HepG2 (cell line): ENCODE measurements around the gene RPUSD3. TPM values are rescaled to one million over a fixed set of nuclear protein-coding genes. Genes with fewer than 3 reads are reported as not detected.

Source experiments
- MIER2 ChIP-seq: IDR thresholded peaks from 2 replicates; pipeline ENCODE4 v1.6.1; 2016; ENCODE audit warnings: missing biosample characterization, missing genetic modification reagents
- NFKBIZ ChIP-seq: IDR thresholded peaks from 2 replicates; pipeline ENCODE4 v1.6.1; 2018; ENCODE audit warnings: missing genetic modification reagents, missing compliant biosample characterization
- POLR2G ChIP-seq: fragments of 200-400 bp; formaldehyde crosslinking; IDR thresholded peaks from 2 replicates; pipeline ENCODE4 v1.6.1; 2018; ENCODE audit warnings: mild to moderate bottlenecking, low read depth, low read length, moderate library complexity
- RXRB ChIP-seq: IDR thresholded peaks from 2 replicates; pipeline ENCODE4 v1.6.1; 2016; ENCODE audit warnings: borderline replicate concordance, missing genetic modification reagents, missing compliant biosample characterization
- SRY ChIP-seq: sonication (generic); formaldehyde crosslinking; IDR thresholded peaks from 2 replicates; pipeline ENCODE4 v1.8.0; 2022; ENCODE audit warnings: mild to moderate bottlenecking, missing genetic modification reagents
- ZFP36L2 ChIP-seq: sonication (generic); formaldehyde crosslinking; IDR thresholded peaks from 2 replicates; pipeline ENCODE4 v1.4.0; 2020; ENCODE audit warnings: missing genetic modification reagents
- ZNF614 ChIP-seq: IDR thresholded peaks from 2 replicates; pipeline ENCODE4 v1.6.1; 2018; ENCODE audit warnings: missing biosample characterization, missing genetic modification reagents, inconsistent platforms, borderline replicate concordance
- polyA plus RNA-seq, 8 experiments: library from polyadenylated mRNA; depleted of rRNA in 3 of 8; stranded (reverse) in 7 of 8; unstranded in 1 of 8; fragments of >200 nt; fragmentation: Illumina TruSeq in 4 of 8; extraction: Trizol in 4 of 8; gene quantifications; 2 replicates each; pipeline versions ENCODE4 v1.2.1 to v1.2.3, GENCODE V29; 2011 to 2016; ENCODE audit warnings: low read depth in 4 of 8, missing spikeins in 1 of 8, mixed read lengths in 1 of 8; ENCODE audit not compliant: insufficient read depth in 1 of 8
- total RNA-seq, 5 experiments: library from RNA; depleted of rRNA; stranded (reverse); fragments of >200 nt; fragmentation: Illumina TruSeq; extraction: Trizol; gene quantifications; 2 replicates each; pipeline ENCODE4 v1.2.3, GENCODE V29; 2016; ENCODE audit warnings: low read depth in 1 of 5
- TF ChIP-seq, protein P1 (sequence below): sonication (generic); formaldehyde crosslinking; IDR thresholded peaks from 2 replicates; pipeline ENCODE4 v1.4.0; 2020; ENCODE audit warnings: missing genetic modification reagents, borderline replicate concordance
- TF ChIP-seq, protein P2 (sequence below): IDR thresholded peaks from 2 replicates; pipeline ENCODE4 v1.6.1; 2016
- TF ChIP-seq, protein P3 (sequence below): sonication (generic); formaldehyde crosslinking; IDR thresholded peaks from 2 replicates; pipeline ENCODE4 v1.5.0; 2020; ENCODE audit warnings: mild to moderate bottlenecking, missing genetic modification reagents, borderline replicate concordance
- TF ChIP-seq, protein P4 (sequence below): sonication (generic); formaldehyde crosslinking; IDR thresholded peaks from 2 replicates; pipeline ENCODE4 v1.5.1; 2020; ENCODE audit warnings: missing genetic modification reagents, mild to moderate bottlenecking, borderline replicate concordance
- TF ChIP-seq, protein P5 (sequence below): sonication (generic); formaldehyde crosslinking; IDR thresholded peaks from 2 replicates; pipeline ENCODE4 v1.4.0; 2020; ENCODE audit warnings: missing genetic modification reagents, mild to moderate bottlenecking, borderline replicate concordance
- TF ChIP-seq, protein P6 (sequence below): IDR thresholded peaks from 2 replicates; pipeline ENCODE4 v1.4.0; 2020; ENCODE audit warnings: mild to moderate bottlenecking, missing genetic modification reagents

The RPUSD3 gene
- total and polyA plus RNA-seq, 2 of the 13 experiments (the other 11 are each of a cell fraction or from before 2014, with no cell fraction given) = 32.1 to 48.7 TPM

DNA sequence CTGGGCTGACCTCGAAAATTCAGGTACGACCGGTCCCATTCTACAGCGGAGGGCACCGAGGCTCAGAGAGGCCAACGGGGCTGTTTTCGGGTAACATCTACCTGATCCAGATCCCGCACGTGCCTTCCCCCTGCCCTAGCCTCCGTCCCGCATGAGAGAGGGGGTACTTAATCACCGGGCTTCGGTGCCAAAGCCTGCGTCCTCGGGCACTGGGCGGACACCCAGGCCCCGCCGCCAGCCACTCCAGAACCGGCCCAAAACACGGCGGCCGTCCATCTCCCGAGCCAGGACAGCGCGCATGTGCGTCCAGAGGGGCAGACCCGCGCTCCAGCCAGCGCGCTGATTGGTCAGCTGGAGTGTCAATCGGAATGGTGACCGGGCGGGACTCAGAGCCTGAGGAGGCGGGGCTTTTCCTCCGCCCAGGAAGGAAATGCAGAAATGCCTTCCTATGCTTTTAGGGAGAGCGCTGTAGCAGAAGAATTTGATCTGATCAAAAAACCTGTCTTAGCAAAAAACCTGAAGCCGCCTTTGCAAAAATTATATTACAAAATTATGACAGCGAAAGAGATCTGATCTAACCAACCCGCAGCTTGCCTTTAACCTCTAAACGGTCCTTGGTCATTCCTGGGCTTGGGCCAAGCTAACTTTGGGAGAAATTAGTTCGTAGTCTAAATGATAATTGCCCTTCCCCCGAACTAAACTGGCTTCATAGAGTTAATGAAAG is at the start of gene RPUSD3 (continued):
- TF ChIP-seq, protein P1, sequence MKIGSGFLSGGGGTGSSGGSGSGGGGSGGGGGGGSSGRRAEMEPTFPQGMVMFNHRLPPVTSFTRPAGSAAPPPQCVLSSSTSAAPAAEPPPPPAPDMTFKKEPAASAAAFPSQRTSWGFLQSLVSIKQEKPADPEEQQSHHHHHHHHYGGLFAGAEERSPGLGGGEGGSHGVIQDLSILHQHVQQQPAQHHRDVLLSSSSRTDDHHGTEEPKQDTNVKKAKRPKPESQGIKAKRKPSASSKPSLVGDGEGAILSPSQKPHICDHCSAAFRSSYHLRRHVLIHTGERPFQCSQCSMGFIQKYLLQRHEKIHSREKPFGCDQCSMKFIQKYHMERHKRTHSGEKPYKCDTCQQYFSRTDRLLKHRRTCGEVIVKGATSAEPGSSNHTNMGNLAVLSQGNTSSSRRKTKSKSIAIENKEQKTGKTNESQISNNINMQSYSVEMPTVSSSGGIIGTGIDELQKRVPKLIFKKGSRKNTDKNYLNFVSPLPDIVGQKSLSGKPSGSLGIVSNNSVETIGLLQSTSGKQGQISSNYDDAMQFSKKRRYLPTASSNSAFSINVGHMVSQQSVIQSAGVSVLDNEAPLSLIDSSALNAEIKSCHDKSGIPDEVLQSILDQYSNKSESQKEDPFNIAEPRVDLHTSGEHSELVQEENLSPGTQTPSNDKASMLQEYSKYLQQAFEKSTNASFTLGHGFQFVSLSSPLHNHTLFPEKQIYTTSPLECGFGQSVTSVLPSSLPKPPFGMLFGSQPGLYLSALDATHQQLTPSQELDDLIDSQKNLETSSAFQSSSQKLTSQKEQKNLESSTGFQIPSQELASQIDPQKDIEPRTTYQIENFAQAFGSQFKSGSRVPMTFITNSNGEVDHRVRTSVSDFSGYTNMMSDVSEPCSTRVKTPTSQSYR = no peak
- TF ChIP-seq, protein P2, sequence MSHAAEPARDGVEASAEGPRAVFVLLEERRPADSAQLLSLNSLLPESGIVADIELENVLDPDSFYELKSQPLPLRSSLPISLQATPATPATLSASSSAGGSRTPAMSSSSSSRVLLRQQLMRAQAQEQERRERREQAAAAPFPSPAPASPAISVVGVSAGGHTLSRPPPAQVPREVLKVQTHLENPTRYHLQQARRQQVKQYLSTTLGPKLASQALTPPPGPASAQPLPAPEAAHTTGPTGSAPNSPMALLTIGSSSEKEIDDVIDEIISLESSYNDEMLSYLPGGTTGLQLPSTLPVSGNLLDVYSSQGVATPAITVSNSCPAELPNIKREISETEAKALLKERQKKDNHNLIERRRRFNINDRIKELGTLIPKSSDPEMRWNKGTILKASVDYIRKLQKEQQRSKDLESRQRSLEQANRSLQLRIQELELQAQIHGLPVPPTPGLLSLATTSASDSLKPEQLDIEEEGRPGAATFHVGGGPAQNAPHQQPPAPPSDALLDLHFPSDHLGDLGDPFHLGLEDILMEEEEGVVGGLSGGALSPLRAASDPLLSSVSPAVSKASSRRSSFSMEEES (CRISPR knock-in tag) = no peak
- peak; percentile 60; the same call in 1 of the 2 replicates for TF ChIP-seq ZNF614 (CRISPR knock-in tag)
- TF ChIP-seq POLR2G = peak; percentile 91
- TF ChIP-seq, protein P3, sequence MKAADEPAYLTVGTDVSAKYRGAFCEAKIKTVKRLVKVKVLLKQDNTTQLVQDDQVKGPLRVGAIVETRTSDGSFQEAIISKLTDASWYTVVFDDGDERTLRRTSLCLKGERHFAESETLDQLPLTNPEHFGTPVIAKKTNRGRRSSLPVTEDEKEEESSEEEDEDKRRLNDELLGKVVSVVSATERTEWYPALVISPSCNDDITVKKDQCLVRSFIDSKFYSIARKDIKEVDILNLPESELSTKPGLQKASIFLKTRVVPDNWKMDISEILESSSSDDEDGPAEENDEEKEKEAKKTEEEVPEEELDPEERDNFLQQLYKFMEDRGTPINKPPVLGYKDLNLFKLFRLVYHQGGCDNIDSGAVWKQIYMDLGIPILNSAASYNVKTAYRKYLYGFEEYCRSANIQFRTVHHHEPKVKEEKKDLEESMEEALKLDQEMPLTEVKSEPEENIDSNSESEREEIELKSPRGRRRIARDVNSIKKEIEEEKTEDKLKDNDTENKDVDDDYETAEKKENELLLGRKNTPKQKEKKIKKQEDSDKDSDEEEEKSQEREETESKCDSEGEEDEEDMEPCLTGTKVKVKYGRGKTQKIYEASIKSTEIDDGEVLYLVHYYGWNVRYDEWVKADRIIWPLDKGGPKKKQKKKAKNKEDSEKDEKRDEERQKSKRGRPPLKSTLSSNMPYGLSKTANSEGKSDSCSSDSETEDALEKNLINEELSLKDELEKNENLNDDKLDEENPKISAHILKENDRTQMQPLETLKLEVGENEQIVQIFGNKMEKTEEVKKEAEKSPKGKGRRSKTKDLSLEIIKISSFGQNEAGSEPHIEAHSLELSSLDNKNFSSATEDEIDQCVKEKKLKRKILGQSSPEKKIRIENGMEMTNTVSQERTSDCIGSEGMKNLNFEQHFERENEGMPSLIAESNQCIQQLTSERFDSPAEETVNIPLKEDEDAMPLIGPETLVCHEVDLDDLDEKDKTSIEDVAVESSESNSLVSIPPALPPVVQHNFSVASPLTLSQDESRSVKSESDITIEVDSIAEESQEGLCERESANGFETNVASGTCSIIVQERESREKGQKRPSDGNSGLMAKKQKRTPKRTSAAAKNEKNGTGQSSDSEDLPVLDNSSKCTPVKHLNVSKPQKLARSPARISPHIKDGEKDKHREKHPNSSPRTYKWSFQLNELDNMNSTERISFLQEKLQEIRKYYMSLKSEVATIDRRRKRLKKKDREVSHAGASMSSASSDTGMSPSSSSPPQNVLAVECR (CRISPR knock-in tag) = peak; percentile 80
- TF ChIP-seq NFKBIZ (CRISPR knock-in tag) = no peak
- no peak for TF ChIP-seq MIER2 (CRISPR knock-in tag)
- no peak for TF ChIP-seq ZFP36L2 (CRISPR knock-in tag)
- TF ChIP-seq, protein P4, sequence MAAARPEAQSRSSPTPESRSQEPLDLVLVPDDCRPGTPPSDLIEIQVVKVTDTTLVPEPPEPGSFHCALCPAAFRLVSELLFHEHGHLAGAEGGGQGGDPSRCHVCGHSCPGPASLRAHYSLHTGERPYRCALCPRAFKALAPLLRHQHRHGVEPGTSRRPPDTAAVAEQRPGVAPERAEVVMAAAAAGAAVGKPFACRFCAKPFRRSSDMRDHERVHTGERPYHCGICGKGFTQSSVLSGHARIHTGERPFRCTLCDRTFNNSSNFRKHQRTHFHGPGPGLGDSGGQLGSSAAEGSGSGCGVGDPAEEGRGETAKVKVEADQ (CRISPR knock-in tag) = no peak; the same call in 1 of the 2 replicates
- TF ChIP-seq SRY = no peak; the same call in 1 of the 2 replicates
- TF ChIP-seq, protein P5, sequence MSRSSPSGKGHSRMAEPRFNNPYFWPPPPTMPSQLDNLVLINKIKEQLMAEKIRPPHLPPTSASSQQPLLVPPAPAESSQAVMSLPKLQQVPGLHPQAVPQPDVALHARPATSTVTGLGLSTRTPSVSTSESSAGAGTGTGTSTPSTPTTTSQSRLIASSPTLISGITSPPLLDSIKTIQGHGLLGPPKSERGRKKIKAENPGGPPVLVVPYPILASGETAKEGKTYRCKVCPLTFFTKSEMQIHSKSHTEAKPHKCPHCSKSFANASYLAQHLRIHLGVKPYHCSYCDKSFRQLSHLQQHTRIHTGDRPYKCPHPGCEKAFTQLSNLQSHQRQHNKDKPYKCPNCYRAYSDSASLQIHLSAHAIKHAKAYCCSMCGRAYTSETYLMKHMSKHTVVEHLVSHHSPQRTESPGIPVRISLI (CRISPR knock-in tag) = no peak
- TF ChIP-seq, protein P6, sequence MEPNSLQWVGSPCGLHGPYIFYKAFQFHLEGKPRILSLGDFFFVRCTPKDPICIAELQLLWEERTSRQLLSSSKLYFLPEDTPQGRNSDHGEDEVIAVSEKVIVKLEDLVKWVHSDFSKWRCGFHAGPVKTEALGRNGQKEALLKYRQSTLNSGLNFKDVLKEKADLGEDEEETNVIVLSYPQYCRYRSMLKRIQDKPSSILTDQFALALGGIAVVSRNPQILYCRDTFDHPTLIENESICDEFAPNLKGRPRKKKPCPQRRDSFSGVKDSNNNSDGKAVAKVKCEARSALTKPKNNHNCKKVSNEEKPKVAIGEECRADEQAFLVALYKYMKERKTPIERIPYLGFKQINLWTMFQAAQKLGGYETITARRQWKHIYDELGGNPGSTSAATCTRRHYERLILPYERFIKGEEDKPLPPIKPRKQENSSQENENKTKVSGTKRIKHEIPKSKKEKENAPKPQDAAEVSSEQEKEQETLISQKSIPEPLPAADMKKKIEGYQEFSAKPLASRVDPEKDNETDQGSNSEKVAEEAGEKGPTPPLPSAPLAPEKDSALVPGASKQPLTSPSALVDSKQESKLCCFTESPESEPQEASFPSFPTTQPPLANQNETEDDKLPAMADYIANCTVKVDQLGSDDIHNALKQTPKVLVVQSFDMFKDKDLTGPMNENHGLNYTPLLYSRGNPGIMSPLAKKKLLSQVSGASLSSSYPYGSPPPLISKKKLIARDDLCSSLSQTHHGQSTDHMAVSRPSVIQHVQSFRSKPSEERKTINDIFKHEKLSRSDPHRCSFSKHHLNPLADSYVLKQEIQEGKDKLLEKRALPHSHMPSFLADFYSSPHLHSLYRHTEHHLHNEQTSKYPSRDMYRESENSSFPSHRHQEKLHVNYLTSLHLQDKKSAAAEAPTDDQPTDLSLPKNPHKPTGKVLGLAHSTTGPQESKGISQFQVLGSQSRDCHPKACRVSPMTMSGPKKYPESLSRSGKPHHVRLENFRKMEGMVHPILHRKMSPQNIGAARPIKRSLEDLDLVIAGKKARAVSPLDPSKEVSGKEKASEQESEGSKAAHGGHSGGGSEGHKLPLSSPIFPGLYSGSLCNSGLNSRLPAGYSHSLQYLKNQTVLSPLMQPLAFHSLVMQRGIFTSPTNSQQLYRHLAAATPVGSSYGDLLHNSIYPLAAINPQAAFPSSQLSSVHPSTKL (CRISPR knock-in tag) = no peak
- TF ChIP-seq RXRB (CRISPR knock-in tag) = no peak
